Breast epithelium (tissue), 3 donors: Measurements from ENCODE around the gene VCL.

ENCODE experiments used
- CTCF ChIP-seq, 3 donors: fragments of 450-650 bp; IDR thresholded peaks; one replicate each; pipeline ENCODE4 v1.5.1; 2016 to 2017; ENCODE audit warnings: antibody characterized with exemption in 3 of 3, mild to moderate bottlenecking in 3 of 3, moderate library complexity in 3 of 3
- POLR2A ChIP-seq: fragments of 450-650 bp; IDR thresholded peaks from one replicate; pipeline ENCODE4 v1.6.1; 2016; ENCODE audit warnings: antibody characterized with exemption, mild to moderate bottlenecking, moderate library complexity
- POLR2AphosphoS5 ChIP-seq, 3 donors: sonication (generic); formaldehyde crosslinking; IDR thresholded peaks; one replicate each; pipeline ENCODE4 v1.6.1; 2017; ENCODE audit warnings: antibody characterized with exemption in 3 of 3

- TF ChIP-seq POLR2A = no peak
- TF ChIP-seq CTCF (IDR thresholded peaks at IDR 0.05) = no peak
- TF ChIP-seq POLR2AphosphoS5 (IDR thresholded peaks at IDR 0.05) = no peak
Measured at GRCh38 chr10:74123081-74123480, 125.2 kb downstream of the VCL start.
